ENCODE results near the gene SIRT5.

The SIRT5 gene

DNA sequence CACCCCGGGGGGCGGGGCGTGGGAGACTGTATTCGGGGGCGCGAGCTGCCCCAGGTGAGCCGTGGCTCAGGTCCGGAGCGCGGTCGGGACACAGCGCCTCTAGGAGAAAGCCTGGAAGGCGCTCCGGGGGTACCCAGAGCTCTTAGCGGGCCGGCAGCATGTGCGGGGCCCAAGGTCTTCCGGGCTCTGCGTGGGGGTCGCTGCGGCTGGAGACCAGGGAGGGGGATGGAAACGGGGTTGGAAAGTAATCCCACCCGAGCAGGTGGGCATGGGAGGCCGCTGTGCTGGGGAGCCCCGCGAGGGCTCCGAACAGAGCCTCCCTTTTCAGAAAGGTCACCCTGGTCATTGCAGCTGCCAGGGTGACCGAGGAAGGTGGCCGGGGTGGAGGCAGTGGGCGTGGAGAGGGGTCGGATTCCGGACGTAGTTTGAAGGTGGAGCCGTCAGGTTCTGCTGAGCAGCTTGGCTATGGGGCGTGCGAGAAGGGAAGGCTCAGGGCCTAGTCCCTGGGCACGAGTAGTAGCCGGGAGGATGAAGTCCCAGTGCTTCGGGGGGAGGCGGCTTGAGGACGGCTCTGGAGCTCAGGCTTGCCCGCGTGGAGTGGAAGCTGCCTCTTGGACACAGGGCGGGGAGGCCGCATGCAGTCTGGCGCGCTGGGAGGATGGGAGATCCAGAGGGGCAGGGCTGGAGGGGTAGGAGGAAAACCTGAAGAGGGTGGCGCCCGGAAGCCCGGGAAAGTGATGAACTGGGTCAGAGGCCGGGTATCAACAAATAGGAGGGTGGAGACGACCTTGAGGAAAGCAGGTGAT lies at the start of gene SIRT5:
Gene SIRT5 (plus strand): TSS at position 31 of the 806 bp plus-strand sequence. CDS start 9,510 bp downstream, outside the sequence.
- DNase-seq (ENCODE audit: low read depth in 2 of 2): peak; percentile 54 to 75

DNA sequence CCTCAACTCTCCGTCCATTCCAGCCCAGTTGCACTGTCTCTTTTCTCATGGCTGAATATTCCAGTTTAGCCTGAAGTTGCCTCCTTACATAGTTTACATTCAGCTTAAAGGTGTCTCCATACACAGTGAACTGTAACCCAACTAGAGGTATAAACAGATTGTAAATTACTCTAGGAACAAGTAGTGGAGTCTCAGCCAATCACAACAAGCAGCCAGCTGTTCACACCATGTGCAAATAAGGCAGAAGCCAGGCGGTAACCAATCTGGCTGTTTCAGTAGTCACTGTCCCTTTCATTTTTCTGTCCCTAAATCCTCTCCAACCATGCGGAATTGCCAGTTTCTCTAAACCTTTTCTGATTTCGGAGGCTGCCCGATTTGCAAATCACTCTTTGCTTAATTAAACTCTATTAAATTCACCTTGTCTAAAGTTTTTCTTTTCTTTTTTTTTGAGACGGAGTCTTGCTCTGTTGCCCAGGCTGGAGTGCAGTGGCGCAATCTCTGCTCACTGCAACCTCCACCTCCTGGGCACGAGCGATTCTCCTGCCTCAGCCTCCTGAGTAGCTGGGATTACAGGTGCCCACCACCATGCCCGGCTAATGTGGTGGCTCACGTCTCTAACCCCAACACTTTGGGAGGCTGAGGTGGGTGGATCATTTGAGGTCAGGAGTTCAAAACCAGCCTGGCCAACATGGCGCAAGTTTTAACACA lies 49.4 kb upstream of the SIRT5 start:
- no peak for DNase-seq (ENCODE audit: low read depth in 2 of 2)

DNA sequence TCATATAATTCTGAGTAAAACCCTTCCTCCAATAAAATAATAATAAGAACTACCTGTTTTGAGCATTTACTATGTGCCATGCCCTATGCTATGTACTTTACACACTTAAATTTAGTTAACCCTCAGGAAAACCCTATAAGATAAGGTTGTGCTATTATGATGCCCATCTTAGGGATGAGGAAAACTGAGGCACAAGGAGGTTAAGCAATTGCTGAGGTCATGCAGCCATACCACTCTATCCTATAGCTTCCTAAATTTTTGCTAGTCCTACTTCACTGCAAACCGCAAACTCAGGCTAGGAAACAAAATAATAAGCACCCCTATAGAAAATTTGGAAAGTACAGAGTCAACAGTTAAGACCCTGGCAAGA lies 48.1 kb upstream of the SIRT5 start:
- no peak for DNase-seq (ENCODE audit: low read depth in 2 of 2)

DNA sequence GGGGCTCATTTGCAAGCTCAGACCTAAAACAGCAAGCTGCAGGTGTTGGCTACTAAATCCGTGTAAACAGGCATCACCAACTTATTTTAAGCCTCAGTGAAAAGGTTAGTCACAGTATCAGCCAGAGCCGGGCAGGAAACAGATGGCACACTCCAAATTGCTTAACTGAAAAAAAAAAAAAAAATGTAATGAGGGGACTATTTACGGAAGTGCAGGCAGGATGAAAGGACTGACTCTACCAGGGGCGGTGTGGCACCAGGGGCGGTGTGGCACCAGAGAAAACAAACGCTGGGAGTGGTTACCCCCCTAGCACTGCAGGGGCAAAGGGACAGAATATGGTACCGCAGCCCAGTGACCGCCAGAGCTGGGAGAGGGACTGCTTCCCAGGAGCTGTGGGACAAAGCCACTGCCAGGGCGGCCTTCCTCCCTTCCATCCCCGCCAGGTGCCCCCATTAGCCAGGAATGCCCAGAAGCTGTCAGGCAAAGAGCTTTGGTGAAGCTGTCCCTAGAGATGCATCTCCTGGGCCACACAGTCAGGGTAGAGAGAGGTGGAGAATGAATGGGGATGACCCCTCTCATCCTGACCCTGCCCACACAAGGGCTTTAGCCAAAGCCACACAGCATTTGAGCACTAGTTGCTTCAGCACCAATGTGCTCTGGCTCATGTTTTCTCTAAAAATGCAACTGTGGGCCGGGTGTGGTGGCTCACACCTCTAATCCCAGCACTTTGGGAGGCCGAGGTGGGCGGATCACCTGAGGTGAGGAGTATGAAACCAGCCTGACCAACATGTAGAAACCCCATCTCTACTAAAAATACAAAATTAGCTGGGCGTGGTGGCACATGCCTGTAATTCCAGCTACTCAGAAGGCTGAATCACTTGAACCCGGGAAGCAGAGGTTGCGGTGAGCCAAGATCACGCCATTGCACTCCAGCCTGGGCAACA lies 47.4 kb upstream of the SIRT5 start:
- DNase-seq (ENCODE audit: low read depth in 2 of 2): no peak

DNA sequence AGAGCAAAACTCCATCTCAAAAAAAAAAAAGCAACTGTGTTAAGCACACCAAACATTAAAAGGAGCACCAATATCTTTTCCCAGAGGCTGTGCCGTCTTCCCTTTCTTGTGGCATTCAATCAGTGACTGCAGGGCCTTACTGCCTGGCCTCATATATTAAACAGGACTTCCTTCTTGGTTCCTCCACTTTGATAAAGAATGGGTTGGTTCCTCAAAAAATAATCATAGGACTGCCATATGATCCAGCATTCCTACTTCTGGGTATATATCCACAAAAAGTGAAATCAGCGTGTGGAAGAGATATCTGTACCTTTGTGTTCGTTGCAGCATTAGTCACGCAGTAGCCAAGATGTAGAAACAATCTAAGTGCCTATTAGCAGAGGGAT lies 46.7 kb upstream of the SIRT5 start:
- no peak for DNase-seq (ENCODE audit: low read depth in 2 of 2)

DNA sequence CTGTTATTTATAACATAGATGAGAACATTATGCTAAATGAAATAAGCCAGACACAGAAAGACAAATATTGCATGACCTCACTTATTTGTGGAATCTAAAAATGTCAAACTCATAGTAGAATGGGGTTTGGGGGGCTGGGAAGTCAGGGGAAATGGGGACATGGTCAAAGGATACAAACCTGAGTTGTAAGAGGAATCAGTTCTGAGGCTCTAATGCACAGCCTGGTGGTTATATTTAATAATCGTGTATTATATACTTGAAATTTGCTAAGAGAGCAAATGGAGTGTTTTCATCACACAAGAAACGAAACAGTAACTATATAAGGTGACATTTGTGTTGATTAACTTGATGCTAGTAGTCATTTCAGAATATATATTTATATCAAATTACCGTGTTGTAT lies 46.2 kb upstream of the SIRT5 start:
- DNase-seq (ENCODE audit: low read depth in 2 of 2): no peak

DNA sequence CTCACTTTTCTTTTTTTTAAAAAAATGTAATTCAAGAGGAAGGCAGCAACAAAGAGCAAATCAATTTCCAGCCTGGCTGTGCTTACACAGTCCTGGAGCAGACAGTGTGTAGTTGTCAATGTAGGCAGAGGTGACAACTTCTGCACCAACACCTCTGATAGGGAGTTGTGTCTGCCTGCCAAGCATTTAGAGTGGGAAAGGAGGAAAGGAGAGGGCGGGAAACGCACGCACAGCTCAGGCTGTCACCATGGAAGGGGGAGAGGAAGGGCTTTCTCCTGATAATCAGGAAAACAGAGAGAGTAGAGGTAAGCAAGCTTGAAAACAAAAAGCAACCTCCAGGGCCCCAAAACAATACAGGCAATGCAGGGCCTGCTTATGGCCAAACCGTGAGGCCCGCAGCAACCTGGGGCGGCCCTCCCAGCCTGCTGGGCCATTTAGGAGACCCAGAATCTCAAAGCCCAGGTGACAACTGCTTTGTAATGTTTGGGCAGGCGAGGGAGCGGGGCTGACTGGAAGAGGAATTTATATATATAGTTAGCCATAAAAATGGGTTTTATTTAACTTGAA lies 45.5 kb upstream of the SIRT5 start:
- DNase-seq (ENCODE audit: low read depth in 2 of 2): no peak

DNA sequence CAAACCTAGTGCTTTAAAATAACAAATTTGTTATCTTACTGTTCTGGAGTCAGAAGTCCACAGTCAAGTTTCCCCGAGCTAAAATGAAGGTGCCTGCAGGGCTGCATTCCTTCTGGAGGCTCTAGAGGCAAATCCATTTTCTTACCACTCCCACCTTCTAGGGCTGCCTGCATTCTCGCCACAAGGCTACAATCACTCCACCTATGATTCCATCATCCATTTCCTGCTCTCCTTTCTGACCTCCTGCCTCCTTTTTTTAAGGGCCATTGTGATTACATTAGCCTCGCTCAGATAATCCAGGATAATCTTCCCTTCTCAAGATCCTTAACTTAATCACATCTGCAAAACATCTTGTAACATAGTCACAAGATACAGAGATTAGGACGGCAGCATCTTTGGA lies 42.4 kb upstream of the SIRT5 start:
- no peak for DNase-seq (ENCODE audit: low read depth in 2 of 2)

DNA sequence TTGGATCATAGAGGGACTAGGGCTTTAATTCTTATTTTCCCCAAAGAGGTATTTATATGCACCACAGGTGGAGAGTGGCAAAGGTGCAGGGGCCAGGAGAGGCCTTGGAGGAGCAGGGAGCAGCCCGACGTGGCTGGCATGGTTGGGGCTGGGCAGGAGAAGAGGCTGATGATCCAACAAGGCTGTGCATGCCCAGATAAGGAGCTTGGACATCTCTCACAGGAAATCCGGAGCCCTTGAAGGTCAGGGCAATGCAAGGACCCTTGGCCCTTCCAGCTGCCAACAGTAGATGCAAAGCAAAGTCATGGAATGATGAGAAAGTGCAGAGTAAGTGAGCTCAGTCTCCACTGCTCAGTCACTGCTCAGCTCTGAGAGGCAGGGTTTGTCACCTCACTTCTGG lies 39.9 kb upstream of the SIRT5 start:
- no peak for DNase-seq (ENCODE audit: low read depth in 2 of 2)

DNA sequence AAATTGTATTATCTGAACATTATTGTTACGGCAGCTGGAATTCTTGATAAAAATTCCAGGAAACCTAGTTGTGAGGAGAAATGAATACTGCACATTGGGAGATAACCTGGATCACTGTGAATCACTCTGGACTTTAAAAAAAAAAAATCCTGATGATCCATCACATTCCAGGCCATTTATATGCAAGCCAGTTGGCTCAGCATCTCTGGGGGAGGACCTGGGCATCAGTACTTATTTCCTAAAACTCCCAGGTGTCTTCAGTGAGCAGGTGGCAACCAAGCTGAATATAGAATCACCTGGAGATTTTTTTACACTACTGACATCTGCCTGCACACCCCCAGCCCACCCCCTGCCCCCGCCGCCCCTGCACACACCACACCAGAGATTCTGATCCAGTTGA lies 39.1 kb upstream of the SIRT5 start:
- no peak for DNase-seq (ENCODE audit: low read depth in 2 of 2)

DNA sequence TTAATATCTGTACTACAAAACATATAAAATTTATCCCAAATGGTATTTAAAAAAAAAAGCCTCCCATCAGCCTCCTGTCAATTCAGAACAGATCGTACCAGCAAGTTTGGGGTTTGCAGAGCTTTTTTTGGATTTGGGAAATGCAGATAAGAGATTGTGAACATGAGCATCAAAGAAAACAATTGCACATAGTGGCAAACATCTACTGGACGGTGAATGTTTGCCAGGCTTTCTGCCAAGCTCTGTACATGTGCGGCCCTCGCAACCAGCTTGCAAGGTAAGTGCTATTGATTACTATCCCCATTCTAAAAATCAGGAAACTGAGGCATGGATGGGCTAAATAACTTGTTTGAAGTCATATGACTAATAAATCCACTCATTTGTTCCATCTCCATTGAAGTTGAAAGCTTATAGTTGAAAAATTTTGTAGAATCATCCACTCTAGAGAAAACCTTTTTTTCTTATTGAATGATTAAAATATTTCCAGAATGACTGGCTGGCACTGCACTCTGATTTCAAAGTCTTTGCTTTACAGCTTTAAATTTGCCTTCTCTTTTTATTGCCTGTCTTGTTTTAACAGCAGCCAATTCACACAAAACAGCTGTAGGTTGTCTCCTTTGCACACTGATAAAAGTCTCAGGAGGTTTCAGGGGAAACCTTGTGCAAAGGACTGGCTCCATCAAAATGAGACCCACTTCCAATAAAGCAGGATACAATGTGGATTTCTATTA lies 37.4 kb upstream of the SIRT5 start:
- no peak for DNase-seq (ENCODE audit: low read depth in 2 of 2)

DNA sequence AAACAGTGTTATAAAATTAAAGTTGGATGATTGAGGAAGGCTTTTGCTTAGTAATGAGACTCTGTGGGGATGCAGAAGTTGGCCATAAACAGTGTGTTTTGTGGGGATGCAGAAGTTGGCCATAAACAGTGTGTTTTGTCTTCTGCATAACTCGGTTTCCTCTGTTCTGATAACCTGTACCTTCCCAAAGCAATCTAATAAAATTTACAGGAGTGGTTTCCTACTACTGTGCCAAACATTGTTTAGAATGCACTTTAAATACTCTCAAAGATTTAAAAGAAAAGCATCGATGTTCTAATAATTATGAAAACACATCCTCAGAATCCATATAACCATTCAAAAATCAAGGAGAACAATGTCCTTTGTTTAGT lies 36.9 kb upstream of the SIRT5 start:
- no peak for DNase-seq (ENCODE audit: low read depth in 2 of 2)

DNA sequence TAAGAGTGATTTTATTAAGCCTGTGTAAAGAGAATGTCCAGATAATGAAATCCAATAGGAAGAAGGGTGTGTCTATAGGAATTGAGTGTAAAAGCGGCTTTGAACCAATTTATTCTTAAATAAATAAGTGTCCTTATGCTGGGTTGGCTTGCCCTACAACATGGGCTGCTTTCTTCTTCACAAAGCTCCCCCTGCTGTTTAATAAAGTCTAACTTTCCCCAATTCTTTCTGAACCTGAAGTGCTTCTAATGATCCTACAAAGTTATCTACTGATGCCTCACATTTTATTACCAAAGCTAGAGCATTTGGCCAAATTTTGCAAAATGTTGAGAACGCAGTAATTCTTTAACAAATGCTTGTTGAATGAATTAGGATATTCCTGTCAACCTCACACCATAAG lies 36.3 kb upstream of the SIRT5 start:
- DNase-seq (ENCODE audit: low read depth in 2 of 2): no peak

DNA sequence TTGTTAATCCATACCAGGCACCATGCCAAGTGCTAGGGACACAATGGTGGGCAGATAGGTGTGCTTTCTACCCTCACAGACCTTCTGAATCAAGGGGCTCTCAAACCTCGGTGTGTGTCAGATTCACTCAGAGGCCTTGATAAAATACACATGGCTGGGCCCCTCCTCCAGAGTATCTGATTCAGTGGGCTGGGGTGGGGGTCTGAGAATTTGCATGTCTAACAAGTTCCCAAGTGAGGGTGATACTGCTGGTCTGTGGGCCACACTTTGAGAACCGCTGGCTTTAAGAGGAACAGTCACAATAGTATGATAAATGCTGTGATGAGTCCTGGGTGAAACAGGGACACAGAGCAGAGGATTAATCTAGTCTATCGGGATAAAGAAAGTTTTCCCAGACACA lies 35.8 kb upstream of the SIRT5 start:
- DNase-seq (ENCODE audit: low read depth in 2 of 2): no peak

DNA sequence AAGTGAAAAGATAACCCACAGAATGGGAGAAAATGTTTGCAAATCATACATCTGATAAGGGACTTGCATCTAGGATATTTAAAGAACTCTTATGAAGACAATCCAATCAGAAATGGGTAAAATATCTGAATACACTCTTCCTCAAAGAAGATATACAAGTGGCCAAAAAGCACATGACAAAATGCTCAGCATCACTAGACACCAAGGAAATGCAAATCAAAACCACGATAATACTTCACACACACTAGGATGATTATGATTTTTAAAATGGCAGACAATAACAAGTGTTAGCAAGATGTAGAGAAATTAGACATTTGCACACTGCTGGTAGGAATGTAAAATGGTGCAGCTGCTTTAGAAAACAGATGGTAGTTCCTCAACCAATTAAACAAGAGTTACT lies 34.8 kb upstream of the SIRT5 start:
- no peak for DNase-seq (ENCODE audit: low read depth in 2 of 2)

DNA sequence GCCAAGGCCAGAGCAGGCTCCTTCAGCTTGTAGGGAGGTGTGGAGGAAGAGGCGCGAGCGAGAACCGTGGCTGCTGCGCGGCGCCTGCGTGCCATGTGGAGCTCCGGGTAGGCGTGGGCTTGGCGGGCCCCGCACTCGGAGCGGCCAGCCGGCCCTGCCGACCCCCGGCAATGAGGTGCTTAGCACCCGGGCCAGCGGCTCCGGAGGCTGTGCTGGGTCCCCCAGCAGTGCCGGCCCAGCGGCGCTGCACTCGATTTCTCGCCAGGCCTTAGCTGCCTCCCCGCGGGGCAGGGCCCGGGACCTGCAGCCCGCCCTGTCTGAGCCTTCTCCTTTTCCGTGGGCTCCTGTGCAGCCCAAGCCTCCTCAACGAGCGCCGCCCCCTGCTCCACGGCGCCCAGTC lies 32.9 kb upstream of the SIRT5 start:
- no peak for DNase-seq (ENCODE audit: low read depth in 2 of 2)

DNA sequence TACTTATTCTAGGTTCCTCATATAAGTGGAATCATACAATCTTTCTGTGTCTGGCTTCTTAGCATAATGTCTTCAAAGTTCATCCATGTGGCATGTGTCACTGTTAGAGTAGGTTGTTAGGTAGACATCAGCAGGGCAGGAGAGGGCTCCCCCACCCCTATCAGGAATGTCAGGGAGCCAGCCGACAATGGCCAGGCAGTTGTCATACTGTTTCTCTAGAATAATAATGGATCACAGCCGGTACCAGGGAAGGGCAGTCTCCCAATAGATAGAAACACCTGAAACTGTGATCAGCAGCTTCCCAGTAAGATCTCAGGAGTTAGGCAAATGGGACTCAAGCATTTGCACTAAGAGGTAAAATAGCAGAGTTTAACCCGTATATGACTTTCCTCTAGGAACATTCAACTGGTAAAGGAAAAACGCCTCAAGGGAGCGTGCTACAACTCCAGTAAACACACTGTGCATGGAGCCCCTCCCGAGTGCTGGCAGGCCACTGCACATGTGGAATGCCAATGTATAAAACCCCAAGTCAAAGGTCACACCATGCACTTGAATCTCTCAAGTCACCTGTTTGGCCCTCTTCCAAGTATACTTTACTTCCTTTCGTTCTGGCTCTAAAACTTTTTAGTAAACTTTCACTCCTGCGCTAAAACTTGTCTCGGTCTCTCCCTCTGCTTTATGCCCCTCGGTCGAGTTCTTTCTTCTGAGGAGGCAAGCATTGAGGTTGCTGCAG lies 29.8 kb upstream of the SIRT5 start:
- no peak for DNase-seq (ENCODE audit: low read depth in 2 of 2)

DNA sequence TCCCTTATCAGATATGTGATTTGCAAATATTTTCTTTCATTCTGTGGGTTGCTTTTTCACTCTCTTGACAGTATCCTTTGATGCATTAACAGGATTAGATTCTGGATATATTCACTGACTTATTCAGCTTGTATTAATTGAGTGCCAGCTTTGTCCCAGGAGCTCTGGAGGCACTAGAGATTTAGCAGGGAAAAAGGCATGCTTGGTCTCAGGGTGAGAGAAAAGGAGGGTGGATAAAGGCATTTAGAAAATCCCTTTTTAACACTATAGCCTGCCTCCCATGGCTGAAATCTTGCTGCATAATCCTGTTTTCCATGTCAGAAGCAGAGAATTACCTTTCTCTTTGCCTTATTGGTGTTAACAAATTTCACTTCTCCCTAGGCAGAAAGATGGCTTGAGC lies 28.5 kb upstream of the SIRT5 start:
- DNase-seq (ENCODE audit: low read depth in 2 of 2): no peak

DNA sequence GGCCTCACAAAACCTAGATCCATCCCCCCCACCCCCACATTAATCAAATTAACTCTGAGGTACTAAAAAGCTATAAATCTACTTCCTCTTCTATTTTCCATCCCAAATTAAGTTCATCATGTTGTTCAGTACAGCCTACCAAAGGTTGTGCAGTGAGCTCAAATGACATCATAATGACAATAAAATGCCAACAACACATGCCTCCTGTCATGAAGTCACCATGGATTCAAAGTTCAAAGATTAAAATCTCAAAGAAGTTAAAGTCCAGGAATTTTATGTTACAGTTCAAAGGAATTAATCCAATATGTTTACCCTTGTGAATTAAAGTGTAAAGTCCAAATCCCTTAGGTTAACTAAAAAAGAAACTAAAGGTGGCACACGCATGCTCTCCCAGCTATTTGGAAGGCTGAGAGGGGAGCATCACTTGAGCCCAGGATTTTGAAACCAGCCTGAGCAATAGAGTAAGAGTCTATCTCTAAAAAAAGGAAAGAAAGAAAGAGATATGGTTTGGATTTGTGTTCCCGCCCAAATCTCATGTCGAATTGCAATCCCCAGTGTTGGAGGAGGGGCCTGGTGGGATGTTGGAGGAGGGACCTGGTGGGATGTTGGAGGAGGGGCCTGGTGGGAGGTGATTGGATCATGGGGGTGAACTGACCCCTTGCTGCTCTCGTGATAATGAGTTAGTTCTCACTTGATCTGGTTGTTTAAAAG lies 25.7 kb upstream of the SIRT5 start:
- DNase-seq (ENCODE audit: low read depth in 2 of 2): no peak

DNA sequence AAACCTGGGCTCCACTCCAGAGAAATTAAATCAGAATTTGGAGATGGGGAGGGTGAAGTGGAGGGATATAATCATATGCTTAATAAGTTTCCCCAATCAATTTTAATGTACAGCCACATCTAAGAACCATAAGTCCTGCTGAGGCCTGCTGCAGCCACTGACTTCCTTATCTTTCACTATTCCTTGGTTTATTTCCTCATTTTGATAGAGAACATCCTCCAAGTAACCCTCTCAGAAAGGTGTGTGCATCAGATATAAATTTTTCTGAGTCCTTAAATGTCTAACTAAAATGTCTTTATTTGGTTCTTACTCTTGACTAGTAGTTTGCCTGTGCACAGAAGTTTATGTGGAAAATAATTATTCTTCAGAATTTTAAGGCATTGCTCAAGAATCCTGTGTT lies 23.7 kb upstream of the SIRT5 start:
- no peak for DNase-seq (ENCODE audit: low read depth in 2 of 2)
